LNCAP (cell line): Measurements from ENCODE around the gene SLC49A4.

Source experiments
- TF ChIP-seq, protein P1 (sequence below): fragments of 450-650 bp; IDR thresholded peaks from 2 replicates; pipeline ENCODE4 v1.5.1; 2017; ENCODE audit warnings: mild to moderate bottlenecking

Gene SLC49A4

DNA sequence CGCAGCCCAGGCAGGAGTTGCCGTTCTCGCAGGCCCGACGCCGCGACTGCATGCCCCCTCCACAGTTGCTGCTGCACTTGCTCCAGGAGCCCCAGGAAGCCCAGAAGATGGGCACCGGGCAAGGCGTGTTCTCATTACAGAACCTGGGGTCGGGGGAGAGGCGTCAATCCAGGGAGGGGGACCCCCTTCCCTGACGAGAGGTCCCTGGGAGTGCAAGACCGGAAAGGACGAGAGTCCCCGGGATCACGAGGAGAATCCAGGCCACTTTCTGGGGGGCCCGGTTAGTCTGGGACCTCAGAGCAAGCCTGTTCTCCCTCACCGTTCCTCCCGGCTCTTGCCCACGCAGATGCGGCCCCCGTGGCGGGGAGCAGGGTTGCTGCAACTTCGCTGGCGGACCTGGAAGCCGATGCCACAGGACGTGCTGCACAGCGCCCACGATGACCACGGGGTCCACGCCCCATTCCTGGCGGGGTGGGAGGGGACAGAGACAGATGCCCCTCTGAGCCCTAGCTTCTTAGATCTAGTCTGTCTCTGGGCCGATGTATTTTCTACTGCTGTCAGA lies 118.8 kb downstream of the SLC49A4 start:
- TF ChIP-seq, protein P1, sequence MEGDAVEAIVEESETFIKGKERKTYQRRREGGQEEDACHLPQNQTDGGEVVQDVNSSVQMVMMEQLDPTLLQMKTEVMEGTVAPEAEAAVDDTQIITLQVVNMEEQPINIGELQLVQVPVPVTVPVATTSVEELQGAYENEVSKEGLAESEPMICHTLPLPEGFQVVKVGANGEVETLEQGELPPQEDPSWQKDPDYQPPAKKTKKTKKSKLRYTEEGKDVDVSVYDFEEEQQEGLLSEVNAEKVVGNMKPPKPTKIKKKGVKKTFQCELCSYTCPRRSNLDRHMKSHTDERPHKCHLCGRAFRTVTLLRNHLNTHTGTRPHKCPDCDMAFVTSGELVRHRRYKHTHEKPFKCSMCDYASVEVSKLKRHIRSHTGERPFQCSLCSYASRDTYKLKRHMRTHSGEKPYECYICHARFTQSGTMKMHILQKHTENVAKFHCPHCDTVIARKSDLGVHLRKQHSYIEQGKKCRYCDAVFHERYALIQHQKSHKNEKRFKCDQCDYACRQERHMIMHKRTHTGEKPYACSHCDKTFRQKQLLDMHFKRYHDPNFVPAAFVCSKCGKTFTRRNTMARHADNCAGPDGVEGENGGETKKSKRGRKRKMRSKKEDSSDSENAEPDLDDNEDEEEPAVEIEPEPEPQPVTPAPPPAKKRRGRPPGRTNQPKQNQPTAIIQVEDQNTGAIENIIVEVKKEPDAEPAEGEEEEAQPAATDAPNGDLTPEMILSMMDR, result no peak

- TF ChIP-seq, protein P1, result no peak
Measured at GRCh38 chr3:122915300-122916055, 120.6 kb downstream of the SLC49A4 start.

DNA sequence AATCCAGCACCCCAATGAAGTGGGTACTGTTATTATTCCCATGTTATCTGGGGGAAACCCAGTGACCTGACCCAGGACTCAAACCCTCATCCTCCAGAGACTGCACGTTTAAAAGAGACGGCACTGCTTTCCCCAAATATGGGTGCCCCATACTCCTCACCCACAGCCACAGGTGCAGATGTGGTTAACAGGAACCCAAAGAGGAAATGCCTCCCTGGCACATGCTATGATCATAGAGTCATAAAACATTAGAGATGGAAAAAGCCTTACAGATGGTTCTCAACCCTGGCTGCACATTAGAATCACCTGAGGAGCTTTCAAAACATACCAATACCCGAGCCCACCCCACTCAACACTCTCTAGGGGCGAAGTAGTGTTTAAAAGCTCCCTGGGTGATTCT lies 121.2 kb downstream of the SLC49A4 start:
- TF ChIP-seq, protein P1, result no peak

- TF ChIP-seq, protein P1, result no peak
Measured at GRCh38 chr3:122916580-122916979, 121.7 kb downstream of the SLC49A4 start.

DNA sequence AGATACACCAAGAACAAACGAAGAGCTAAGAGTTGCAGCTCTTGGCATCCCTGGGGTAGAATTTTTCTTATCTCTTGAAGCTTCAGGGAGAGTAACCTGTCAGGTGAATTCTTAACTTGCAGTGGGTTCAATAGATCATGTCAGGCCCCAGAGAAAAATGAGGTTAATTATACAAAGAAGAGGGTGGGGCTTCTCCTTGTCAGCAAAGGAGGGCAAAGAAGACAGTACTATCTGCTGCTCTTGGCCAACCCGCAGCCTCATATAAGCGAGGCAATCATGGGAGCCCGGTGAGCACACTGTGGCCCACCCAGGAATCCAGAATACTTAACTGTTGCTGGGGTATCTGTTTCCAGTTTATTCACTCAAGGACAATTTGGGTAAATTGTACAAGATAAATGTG lies 122.5 kb downstream of the SLC49A4 start:
- TF ChIP-seq, protein P1, result no peak

GRCh38 chr3:122918576-122919290 lies 123.9 kb downstream of the SLC49A4 start:
- TF ChIP-seq, protein P1, result no peak

DNA sequence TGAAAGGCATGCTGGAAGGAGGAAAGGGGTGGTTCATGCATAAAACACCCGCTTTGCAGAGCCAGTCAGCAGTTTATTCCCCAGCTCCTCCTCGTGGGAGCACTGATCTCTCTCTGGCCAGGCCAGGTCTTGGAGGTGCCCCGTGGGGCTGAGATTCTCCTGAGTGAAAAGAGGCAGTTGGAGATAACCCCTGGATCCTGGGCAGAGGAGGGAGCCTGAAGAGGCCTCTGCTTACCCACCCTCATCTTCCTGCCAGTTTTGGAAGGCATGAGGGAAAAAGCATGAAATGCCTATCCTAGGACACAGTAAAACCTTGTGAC lies 124.4 kb downstream of the SLC49A4 start:
- TF ChIP-seq, protein P1, result no peak
